Stimulated activated CD4-positive, alpha-beta T cell treated with anti-CD3 and anti-CD28 coated beads, TNF-alpha, amount 100 ng/mL, for 48 hours (primary cell): ENCODE results near the gene TMEM204.

Experiments used
- DNase-seq, 3 donors: peaks; one replicate each; pipeline ENCODE4 v3.0.0-alpha.2; 2020; ENCODE audit warnings: low read depth in 3 of 3

Gene TMEM204

DNA sequence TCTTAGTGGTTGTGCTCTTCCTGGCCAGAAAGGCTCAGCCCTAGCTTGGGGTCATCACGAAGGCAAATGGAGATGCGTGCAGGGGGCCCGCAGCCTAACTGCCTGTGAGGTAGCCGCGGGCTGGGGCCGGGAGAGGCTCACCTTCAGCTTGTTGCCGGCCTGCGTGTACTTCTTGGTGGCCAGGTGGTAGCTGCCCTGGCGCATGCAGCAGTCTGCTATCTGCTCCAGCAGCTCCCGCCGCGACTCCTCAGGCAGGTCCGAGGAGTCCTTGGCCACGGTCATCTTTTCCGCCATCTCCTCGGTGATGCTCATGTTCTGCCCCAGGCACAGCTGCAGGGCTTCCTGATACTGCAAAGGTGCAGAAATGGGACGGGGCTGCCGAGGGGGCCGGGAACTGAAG lies 13.0 kb upstream of the TMEM204 start:
- no peak for DNase-seq

DNA sequence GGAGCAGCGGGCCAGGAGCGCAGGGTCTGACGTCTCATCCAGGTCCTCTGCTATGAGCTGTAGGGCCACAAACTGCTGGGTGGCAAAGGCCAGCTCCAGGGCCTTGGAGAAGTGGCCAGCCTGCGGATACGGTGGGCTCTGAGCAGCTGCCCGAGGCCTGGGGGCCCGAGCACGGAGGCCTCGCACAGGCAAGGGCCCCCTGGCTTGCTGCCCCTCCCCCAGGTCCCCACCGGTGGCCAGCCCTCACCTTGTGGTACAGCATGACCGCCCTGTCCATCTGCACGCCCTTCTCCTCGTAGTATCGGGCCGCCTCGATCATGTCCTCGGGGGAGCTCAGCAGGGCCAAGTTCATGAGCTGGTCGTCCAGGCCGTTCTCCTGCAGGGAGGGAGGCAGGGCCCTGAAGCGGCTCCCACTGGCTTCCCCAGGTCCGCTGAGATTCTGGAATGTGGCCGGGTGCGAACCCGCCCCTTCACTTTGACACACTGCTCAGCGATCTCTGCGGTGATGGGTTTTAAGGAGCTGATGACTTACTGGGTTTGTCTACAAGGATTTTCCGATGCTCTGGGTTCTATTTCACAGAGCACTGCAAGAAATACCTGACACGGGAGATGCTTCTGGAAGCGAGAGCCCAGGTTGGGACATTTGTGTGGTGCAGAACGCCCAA lies 9.8 kb upstream of the TMEM204 start:
- DNase-seq = no peak

DNA sequence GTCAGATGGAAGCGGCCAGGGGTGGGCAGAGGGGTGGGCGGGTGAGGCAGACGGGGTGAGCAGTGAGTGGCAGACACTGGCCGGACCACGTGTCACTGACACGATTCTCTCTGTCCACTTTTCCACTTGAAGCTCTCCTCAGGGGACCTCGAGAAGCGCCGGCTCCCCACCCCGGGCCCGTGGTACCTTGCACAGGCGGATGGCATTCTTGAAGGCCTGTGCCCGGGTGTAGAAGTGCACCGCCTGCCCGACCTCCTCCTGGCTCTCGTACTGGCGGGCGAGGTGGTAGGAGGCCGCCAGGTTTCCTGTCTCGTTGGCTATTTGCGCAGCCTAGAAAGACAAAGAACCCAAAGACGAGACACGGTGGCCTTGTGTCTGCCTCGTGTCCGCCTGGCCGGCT lies 9.1 kb upstream of the TMEM204 start:
- DNase-seq = no peak

DNA sequence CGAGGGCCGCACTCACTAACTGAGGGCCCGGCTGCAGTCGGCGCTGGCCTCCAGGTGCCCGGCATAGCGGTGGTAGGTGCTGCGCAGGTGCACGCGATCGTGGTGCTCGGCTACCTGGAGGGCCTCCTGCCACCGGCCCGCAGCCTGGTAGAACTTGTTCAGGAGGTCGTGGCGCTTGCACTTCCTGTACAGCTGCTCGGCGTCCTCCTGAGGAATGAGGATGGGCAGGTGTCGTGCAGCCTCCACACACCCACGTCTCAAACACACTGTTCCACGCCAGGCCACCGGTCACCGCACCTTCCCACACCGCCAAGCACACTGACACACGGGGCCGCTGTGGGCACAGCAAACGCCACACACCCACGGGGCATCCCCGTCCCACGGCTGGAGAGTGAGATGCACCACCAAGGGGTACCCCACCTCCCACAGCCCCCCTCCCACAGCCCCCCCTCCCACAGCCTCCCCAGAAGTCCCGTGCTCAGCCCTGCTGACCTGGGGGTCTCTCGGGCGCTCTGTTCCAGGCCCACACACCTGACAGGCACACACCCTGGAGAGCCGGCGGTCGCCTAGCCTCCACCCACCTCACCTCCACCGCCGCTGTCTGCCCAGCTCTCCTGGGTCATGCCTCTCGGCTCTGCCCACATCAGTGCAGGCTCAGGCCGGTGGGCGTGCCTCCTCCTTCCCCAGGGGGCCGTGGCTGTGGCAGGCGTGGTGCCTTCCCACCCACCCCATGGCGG lies 7.4 kb upstream of the TMEM204 start:
- DNase-seq = no peak

DNA sequence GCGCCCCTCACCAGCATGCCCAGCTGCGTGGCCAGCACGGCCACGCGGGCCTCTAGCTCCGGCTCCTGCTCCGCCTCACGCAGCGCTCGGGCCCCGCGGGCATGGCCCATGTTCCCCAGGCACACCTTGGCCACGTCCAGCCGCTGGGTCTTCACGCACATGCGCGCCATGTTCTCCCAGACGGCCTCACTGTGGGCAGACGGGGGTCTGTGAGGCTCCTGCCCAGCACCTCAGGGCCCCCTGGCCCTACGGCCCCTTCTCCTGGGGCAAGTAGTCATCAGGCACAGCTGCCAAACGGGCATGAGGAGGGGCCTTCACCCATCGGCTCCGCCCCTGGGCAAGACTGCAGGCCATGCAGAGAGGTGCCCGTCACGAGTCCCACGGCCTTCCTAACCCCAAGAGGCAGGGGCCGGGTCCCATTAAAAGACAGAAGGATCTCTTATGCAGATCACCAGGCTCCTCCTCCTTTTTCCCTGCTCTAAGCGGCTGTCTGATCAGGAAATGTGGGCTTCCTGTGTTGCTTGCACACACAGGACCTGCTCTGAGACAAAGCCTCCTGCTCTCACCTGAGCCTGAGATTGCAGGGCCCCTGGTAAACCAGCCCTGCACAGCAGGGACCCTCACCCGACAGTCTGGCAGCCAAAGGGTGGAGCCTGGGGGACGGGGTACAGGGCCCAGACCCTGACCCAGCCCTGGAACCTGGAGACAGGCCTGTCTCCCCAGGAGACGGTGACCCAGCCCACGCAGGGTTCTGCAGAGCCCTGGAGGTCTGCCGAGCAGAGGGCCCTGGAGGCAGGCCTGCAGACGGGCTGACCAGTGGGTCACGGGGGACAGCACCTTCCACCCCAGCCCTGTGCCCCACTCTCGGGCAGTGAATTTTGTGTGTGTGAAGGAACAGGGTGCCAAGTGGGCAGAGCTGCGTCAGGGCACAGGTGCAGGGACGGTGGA lies 6.6 kb upstream of the TMEM204 start:
- DNase-seq = no peak

DNA sequence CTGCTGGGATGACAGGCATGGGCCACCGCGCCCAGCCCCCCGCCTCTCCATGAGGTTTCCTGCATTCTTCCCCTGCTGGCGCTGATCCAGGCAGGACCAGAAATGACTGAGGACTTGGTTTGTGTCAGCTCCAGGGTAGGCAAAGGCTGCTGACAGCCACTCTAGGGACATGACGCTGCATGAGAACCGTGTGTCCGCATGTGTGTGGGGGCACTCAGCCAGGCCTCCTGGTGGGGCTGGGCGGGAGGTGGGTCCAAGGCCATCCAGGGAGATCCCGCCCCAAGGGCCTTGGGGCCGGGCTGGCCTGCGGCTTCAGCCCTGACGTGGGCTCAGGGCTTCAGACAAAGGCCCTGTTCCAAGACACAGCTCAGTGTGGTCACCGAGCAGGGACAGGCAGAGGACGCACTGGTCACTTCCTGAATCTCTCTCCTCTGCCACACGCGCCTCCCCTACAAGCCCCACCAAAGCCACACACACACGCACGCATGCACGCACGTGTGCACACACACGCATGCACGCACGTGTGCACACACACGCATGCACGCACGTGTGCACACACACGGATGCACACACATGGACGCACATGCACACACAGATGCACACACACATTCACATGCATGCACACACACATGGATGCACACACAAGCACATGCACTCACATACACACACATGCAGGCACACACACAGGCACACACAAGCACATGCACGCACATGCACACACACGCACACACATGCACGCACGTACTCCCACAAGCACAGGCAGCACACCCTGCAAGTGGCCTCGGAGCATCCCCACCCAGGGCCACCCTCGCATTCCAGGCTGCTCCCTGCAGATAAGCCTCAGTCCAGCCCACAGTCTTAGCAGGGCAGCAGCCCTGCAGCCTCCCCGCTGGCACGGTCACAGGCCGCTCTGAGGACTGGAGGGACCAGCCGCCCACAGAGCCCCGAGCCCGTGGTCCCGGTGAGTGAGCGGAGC lies 5.3 kb upstream of the TMEM204 start:
- no peak for DNase-seq

DNA sequence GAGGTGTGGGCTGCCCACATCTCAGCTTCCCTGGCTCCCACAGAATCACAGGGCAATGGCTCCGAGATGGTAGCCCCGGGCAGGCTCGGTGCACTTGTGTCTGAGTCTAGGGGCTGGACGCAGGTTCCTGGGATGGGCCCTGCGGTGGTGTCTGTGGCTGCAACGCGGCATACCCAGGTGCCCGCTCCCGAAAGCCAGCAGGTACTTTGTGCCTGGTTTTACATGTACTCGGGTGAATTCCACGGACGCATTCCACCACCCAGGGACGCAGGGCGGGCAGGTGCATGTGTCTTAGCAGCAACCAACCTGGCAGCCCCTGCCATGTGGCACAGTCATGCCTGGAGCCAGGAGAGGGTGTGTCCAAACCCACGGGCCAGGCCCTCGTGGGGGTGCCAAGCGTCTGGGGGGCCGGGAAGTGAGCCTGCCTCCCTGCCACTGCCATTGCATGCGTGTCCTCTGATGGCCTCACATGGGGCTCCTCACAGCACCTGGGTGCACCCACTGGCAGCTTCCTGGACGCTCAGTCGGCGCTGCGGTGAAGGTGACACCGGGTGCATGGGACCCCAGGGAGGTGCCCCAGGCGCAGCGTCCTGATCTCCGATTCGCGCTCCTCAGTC lies 4.4 kb upstream of the TMEM204 start:
- DNase-seq = no peak

DNA sequence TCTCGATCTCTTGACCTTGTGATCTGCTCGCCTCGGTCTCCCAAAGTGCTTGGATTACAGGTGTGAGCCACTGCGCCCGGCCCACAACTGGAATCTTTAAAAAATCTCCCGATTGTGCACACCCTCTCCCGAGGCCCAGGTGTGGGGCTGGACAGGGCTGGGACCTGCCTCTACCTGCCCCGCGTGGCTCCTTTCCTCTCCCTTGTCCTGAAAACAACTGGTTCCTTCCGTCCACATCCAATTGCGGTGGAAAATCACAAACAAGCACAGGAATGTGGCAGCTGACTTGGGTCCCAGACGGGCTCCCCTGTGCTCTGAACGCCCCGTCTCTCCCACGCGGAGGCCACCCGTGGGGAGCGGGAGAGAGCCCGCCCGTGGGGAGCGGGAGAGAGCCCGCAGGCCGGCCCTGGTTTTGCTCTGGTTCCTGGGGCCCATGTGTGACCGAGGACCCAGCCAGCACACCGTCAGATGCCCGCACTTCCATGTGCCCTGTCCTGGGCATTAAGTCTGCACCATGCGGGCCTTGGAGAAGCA lies 3.0 kb upstream of the TMEM204 start:
- DNase-seq = no peak

DNA sequence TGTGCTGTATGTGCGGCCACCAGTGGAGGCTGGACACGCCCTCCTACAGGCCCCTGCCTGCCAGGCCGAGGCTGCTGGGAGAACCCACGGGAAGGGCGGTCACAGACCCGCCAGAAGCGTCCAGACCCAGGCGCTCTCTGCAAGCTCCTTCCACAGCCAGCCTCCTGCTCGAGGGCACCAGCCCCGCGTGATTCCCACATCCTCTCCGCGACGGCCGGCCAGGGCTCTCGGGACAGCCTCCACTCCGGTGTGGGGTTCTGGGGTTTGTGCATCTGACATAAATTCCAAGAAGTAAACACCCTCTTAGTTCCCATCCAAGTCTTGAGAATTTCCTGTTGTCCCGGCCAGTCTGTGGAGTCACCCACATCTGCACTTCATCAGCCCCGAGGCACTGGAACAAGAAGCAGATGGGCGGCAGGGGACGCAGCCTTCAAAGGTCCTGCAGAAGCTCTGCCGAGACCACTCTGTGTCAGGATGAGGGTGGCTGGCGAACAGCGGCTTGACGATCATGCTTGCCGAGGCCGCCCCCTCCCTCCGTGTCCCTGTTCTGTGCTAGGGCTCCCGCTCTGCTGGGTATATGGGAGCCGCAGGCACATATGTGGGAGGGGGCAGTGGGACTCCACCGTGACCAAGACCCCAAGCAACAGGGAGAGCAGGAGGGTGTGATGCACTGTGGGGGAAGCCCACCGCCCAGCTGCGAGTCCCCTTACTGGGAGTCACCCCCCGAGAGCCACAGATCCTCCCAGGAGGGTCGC lies 2.4 kb upstream of the TMEM204 start:
- DNase-seq = no peak

DNA sequence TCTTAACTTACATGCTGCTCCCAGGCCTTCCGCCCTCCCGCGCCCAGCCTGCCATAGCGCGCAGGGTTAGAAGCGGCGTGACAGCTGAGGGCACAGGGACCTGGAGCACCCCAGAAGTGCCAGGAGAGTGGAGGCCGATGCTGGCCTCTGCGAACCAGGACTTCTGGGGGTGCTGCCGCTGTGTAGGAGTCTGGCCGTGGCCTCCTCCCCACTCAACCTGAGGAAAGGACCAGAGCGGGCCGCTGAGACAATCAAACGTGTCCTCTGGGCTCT lies 1.9 kb upstream of the TMEM204 start:
- no peak for DNase-seq

DNA sequence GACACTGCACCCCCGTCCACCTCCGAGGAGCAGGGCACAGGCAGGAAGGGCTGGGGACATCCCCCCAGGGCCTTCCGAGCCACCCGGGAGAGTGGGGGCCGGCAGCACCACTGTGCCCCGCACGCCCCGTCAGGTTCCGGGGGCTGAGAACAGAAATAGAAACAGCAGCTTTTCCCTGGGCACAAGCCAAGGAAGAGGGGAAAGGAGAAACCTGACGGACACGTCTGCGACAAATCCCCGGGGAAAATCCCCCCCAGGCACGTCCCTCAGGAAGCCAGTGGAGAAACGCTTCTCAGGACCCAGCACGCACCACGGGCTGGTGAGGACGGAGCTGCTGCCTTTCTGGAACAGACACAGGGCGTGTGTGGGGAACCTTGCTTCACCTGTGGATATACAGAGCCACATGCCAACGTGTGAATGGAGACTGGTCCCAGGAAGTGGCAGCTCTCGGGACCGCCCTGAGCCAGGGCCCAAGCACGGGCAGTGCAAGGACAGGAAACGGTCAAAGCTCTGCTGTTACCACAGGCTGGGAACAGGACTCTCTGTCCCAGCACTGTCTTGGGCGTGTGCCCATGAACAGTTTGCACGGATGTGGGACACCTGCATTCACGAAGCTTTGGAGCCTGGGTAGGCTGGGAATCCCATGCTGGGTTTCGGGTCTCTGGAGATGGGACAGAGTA lies 1.2 kb upstream of the TMEM204 start:
- DNase-seq = no peak

DNA sequence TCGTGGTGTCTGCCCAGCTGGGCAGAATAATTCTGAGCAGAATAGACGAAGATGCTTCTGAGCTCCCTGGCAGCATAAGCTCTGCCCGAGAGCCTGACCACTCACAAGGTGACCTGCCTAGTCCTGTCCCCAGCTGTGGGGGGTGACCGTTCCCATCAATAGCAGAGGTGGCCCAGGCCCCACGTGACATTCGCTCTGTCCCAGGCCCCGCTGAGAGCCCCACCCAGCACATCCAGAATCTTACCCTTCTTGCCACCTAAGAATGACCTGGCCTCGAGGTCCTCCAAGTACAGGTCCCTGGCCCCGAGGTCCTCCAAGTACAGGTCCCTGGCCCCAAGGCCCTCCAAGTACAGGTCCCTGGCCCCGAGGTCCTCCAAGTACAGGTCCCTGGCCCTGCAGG lies 695 bp upstream of the TMEM204 start:
- no peak for DNase-seq

DNA sequence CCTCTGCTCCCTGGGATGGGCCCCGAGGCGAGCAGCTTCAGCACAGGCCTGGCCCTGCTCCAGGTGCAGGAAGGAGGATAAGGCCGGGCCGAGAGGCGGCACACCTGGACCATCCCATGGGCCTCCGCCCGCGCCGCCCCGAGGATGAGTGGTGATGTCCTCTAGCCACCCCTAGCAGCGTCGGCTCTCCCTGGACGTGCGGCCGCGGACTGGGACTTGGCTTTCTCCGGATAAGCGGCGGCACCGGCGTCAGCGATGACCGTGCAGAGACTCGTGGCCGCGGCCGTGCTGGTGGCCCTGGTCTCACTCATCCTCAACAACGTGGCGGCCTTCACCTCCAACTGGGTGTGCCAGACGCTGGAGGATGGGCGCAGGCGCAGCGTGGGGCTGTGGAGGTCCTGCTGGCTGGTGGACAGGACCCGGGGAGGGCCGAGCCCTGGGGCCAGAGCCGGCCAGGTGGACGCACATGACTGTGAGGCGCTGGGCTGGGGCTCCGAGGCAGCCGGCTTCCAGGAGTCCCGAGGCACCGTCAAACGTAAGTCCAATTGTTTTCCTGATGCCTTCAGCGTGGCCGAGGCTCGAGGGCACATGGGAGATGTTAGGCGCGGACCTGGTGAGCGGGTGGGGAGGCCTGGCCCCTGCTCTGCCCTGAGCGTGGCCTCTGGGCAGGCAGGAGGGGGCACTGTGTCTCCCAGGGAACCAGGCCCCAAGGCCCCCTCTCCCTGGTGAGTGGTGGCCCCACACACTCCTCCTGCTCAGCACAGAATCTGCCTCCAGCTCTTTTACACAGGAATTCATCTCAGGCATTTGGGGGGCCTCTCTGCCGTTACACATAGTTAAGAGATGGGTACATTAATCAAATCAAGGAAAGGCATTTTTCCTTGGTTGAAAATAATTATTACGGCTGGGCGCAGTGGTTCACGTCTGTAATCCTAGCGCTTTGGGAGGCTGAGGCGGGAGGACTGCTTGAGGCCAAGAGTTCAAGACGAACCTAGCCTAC lies 855 bp downstream of the TMEM204 start:
- no peak for DNase-seq

DNA sequence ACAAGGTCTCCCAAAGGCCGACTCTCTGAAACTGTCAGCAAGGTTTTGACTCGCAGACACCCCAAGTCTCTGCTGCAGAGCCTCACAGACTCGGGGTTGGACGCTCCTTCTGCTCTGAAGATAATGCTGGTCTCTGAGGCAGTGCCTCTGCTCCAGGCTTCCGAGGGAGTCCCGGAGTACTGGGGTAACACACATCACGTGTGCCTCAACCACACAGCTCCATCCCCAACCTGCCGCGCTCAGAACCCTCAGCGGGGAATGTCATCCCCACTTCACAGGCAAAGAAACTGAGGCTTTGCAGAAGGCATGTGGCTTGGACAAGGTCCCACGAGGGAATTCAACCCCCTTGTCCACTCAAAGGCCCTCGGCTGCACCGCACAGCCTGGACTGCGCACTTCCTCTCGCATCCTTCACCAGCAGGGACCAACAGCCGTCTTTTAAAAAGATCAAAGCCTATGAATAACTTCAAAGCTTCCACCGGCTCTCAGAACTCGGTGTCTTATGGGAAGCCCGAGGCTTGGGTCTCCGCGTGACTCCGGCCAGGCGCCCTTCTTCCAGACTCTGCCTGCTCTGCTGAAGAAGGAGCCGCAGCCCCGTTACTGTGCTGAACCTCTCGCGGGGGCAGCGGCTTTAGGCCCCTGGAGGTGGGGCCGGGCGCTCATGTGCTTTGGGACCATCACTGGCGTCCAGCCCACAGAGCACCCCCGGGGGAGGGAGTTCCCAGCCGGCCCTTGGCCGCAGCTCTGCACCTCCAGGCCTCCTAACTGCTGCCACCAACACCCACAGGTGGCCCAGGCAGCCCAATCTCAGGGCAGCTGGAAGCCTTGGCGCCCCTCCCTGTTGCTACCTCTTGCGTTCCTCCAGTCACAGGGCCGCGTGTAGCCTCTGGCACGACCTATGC lies 2.2 kb downstream of the TMEM204 start:
- DNase-seq = no peak

DNA sequence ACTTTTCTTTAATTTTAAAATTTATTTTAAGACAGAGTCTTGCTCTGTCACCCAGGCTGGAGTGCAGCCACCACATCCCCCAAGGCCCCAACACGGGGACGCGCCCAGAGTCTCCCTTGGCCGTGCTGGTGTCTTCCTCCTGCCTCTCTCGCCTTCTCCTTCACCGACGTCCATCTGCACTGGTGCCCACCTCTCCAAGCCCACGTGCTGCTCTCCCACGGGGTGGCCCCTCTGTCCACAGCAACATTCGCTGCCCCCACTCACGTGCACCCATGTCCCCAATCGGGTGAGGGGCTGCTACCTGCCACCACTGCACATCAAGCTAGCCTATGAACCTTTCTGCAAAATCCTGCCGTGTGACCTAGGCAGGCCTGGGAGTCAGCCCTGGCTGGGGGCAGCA lies 3.1 kb downstream of the TMEM204 start:
- DNase-seq = no peak

DNA sequence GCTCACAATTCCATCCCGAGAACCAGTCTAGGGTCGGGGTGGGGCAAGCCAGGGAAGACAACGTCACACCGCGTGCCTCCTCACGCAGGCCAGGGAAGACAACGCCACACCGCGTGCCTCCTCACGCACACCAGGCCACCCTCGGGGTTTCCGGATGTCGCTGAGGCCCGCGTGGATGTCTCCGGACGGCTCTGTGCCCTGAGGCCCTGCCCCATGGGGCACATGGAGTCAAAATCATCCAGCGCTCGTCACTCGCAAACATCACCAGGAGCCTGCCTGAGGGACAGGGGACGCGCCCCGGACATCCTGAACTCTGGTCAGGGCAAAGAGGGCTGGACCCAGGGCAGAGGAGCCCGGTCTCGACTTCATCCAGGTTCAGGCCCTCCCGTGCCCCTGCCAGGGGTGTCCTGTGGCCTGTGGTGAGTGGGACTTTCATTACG lies 3.7 kb downstream of the TMEM204 start:
- DNase-seq = no peak

DNA sequence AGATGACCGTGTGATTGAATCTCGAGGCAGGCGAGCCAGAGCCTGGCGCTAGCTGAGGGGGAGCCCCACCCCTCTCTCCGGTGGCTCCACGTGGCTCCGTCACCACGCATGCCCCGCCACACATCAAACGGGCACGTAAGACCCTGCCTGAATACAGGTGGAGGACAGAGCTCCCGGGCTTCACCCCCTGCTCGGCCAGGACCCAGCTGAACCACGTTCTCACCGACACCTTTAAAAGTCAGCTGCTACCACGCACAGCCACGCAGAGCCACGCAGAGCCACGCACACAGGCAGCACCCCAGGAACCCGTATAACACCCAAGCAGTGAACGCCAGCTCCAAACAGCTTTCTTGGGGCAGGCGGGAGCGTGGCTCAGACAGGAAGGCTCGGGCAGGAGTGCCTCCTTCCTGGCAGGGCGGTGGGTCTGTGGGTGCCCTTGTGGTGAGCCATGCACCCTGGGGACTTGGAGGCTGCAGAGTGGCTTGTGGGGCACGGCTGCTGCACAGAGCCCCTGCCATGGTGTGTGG lies 4.4 kb downstream of the TMEM204 start:
- no peak for DNase-seq
